ENCODE measurements around the gene CNBP. TPM values are rescaled to one million over a fixed set of nuclear protein-coding genes. Genes with fewer than 3 reads are reported as not detected.
"Not testable (repeated sequence)": the region's sequence is repeated elsewhere in the genome, so short reads cannot be mapped to it uniquely, and the experiment has no call there.

CNBP gene
- polyA plus RNA-seq, 1 experiment: 305 TPM

GRCh38 chr3:129199366-129199765 is 15.7 kb upstream of the CNBP start:
- Histone ChIP-seq H3K9me3 (ENCODE audit: control insufficient read depth, insufficient read depth, low read length) (no peaks in the 10 kb centered on the region), H3K27me3 (ENCODE audit: control insufficient read depth, insufficient read depth, low read length) (no peaks in the 10 kb centered on the region), H3K27ac (ENCODE audit: low read depth, low read length) (no peak overlapping the region), H3K4me3 (ENCODE audit: low read depth, low read length) (no peak overlapping the region)
- no peak for TF ChIP-seq CTCF (IDR thresholded peaks at IDR 0.05; ENCODE audit: low read depth, low read length)
- DNase-seq (ENCODE audit: low read depth, low spot score): no peak
- CTCF ChIA-PET: no interaction called here
- POLR2A ChIA-PET: no interaction called here

GRCh38 chr3:129197321-129197720 is 13.6 kb upstream of the CNBP start:
- CTCF ChIA-PET: interaction anchor here (1.4 to 2.2 kb wide), 2 partner anchors 49 to 52 kb away, joined by 5 to 29 read pairs; partner anchors contain the start of gene COPG1
- no peak for DNase-seq (ENCODE audit: low read depth, low spot score)
- Histone ChIP-seq H3K27ac (ENCODE audit: low read depth, low read length) (no peak overlapping the region), H3K4me3 (ENCODE audit: low read depth, low read length) (no peak overlapping the region), H3K9me3 (ENCODE audit: control insufficient read depth, insufficient read depth, low read length) (no peaks in the 10 kb centered on the region), H3K27me3 (ENCODE audit: control insufficient read depth, insufficient read depth, low read length) (no peaks in the 10 kb centered on the region)
- no peak for TF ChIP-seq CTCF (IDR thresholded peaks at IDR 0.05; ENCODE audit: low read depth, low read length)
- POLR2A ChIA-PET: no interaction called here

- DNase-seq (ENCODE audit: low read depth, low spot score): no peak
- ChIA-PET POLR2A (interaction anchor here (0.6 to 1.6 kb wide), 4 partner anchors 13 to 49 kb away, joined by 4 to 8 read pairs (median 6); partner anchors contain the start of gene CNBP), CTCF (interaction anchor here (1.1 to 2.2 kb wide), 5 partner anchors 11 to 226 kb away, joined by 4 to 29 read pairs (median 6); partner anchors contain the start of gene COPG1)
- Histone ChIP-seq H3K27me3 (ENCODE audit: control insufficient read depth, insufficient read depth, low read length) (no peaks in the 10 kb centered on the region), H3K27ac (ENCODE audit: low read depth, low read length) (peak overlapping the region; percentile 12), H3K4me3 (ENCODE audit: low read depth, low read length) (no peak overlapping the region), H3K9me3 (ENCODE audit: control insufficient read depth, insufficient read depth, low read length) (no peaks in the 10 kb centered on the region)
- no peak for TF ChIP-seq CTCF (IDR thresholded peaks at IDR 0.05; ENCODE audit: low read depth, low read length)
These were observed 12.9 kb upstream of the CNBP start for GRCh38 chr3:129196601-129197000.

- ChIA-PET POLR2A (interaction anchor here (0.6 to 1.6 kb wide), 8 partner anchors 12 to 75 kb away, joined by 3 to 8 read pairs (median 5); partner anchors contain the start of genes CNBP, COPG1 and RAB43), CTCF (interaction anchor here (0.7 to 2.2 kb wide), 6 partner anchors 12 to 225 kb away, joined by 4 to 29 read pairs (median 6); partner anchors contain the start of gene COPG1)
- peak; percentile 81 for DNase-seq (ENCODE audit: low read depth, low spot score)
- H3K27ac ChIP-seq (ENCODE audit: low read depth, low read length): peak overlapping the region; percentile 89
- H3K9me3 ChIP-seq (ENCODE audit: control insufficient read depth, insufficient read depth, low read length): no peaks in the 10 kb centered on the region
- no peaks in the 10 kb centered on the region for H3K27me3 ChIP-seq (ENCODE audit: control insufficient read depth, insufficient read depth, low read length)
- no peak for TF ChIP-seq CTCF (IDR thresholded peaks at IDR 0.05; ENCODE audit: low read depth, low read length)
- H3K4me3 ChIP-seq (ENCODE audit: low read depth, low read length): peak overlapping the region; percentile 33
These were observed 12.1 kb upstream of the CNBP start for GRCh38 chr3:129195731-129196256.

GRCh38 chr3:129189793-129190192 is 6.1 kb upstream of the CNBP start:
- CTCF ChIA-PET; DNase-seq (ENCODE audit: low read depth, low spot score); POLR2A ChIA-PET; H3K4me3 ChIP-seq (ENCODE audit: low read depth, low read length); H3K27ac ChIP-seq (ENCODE audit: low read depth, low read length); H3K27me3 ChIP-seq (ENCODE audit: control insufficient read depth, insufficient read depth, low read length); H3K9me3 ChIP-seq (ENCODE audit: control insufficient read depth, insufficient read depth, low read length): not testable (repeated sequence)

All from AG04450 (cell line).